Measurements from ENCODE around the gene GPC3. TPM values are rescaled to one million over a fixed set of nuclear protein-coding genes. Genes with fewer than 3 reads are reported as not detected.

Gene GPC3
- 4.2 TPM for total RNA-seq (ENCODE audit: unreplicated experiment)
- long read RNA-seq, transcript GPC3-201 (8 exons, 2,568 nt) = major isoform, 6 of 6 reads
- long read RNA-seq, partial matches to known transcripts = 0 of 6 reads
- long read RNA-seq, other reads (novel, unspliced or antisense) = 0 of 6 reads

GRCh38 chrX:133985164-133985966 is at the start of gene GPC3:
Gene GPC3 (minus strand): TSS chrX:133985594.
- no peak within 1 kb of the TSS for H3K27ac Mint-ChIP-seq (ENCODE audit: unreplicated experiment)

GRCh38 chrX:134032441-134032840 is 47.0 kb upstream of the GPC3 start:
- Mint-ChIP-seq H3K27ac (ENCODE audit: unreplicated experiment) (no peak overlapping the region), H3K36me3 (ENCODE audit: unreplicated experiment) (no peaks in the 10 kb centered on the region), H3K4me1 (ENCODE audit: low read depth, unreplicated experiment) (no peaks in the 10 kb centered on the region), H3K27me3 (ENCODE audit: unreplicated experiment) (no peaks in the 10 kb centered on the region), H3K4me3 (ENCODE audit: unreplicated experiment) (no peak overlapping the region), H3K9me3 (ENCODE audit: unreplicated experiment) (no peaks in the 10 kb centered on the region)
- no peak for TF ChIP-seq CTCF (IDR thresholded peaks at IDR 0.05; ENCODE audit: partially characterized antibody, unreplicated experiment)
- no peak for DNase-seq

More at GRCh38 chrX:133985164-133985966, at the start of gene GPC3:
- Mint-ChIP-seq H3K4me1 (ENCODE audit: low read depth, unreplicated experiment) (peaks cover 4% of the 10 kb centered on the region), H3K9me3 (ENCODE audit: unreplicated experiment) (peaks cover 1% of the 10 kb centered on the region), H3K27me3 (ENCODE audit: unreplicated experiment) (no peaks in the 10 kb centered on the region), H3K4me3 (ENCODE audit: unreplicated experiment) (peak within 1 kb of the TSS; percentile 87), H3K36me3 (ENCODE audit: unreplicated experiment) (no peaks in the 10 kb centered on the region)
- TF ChIP-seq CTCF (IDR thresholded peaks at IDR 0.05; ENCODE audit: partially characterized antibody, unreplicated experiment) = no peak
- DNase-seq = peak; percentile 72

- Mint-ChIP-seq H3K27ac (ENCODE audit: unreplicated experiment) (no peak overlapping the region), H3K4me1 (ENCODE audit: low read depth, unreplicated experiment) (no peaks in the 10 kb centered on the region), H3K36me3 (ENCODE audit: unreplicated experiment) (no peaks in the 10 kb centered on the region), H3K9me3 (ENCODE audit: unreplicated experiment) (no peaks in the 10 kb centered on the region), H3K27me3 (ENCODE audit: unreplicated experiment) (no peaks in the 10 kb centered on the region), H3K4me3 (ENCODE audit: unreplicated experiment) (no peak overlapping the region)
- DNase-seq = peak; percentile 31
- no peak for TF ChIP-seq CTCF (IDR thresholded peaks at IDR 0.05; ENCODE audit: partially characterized antibody, unreplicated experiment)
Measured at GRCh38 chrX:134026565-134027311, 41.3 kb upstream of the GPC3 start.

GRCh38 chrX:134025986-134026545 is 40.7 kb upstream of the GPC3 start:
- no peak for DNase-seq
- Mint-ChIP-seq H3K36me3 (ENCODE audit: unreplicated experiment) (no peaks in the 10 kb centered on the region), H3K9me3 (ENCODE audit: unreplicated experiment) (no peaks in the 10 kb centered on the region), H3K4me1 (ENCODE audit: low read depth, unreplicated experiment) (no peaks in the 10 kb centered on the region), H3K4me3 (ENCODE audit: unreplicated experiment) (no peak overlapping the region), H3K27me3 (ENCODE audit: unreplicated experiment) (no peaks in the 10 kb centered on the region), H3K27ac (ENCODE audit: unreplicated experiment) (no peak overlapping the region)
- TF ChIP-seq CTCF (IDR thresholded peaks at IDR 0.05; ENCODE audit: partially characterized antibody, unreplicated experiment) = no peak

Measured in glutamatergic neuron (in vitro differentiated cells).